Ishikawa (cell line): Measurements from ENCODE around the gene SLC35A5.

Experiments
- CEBPB ChIP-seq: IDR thresholded peaks from 2 replicates; pipeline ENCODE4 v1.6.1; 2012
- CREB1 ChIP-seq: IDR thresholded peaks from 2 replicates; pipeline ENCODE4 v1.6.1; 2012; ENCODE audit warnings: low read depth
- EGR1 ChIP-seq: IDR thresholded peaks from 2 replicates; pipeline ENCODE4 v1.6.1; 2012
- EP300 ChIP-seq: IDR thresholded peaks from 2 replicates; pipeline ENCODE4 v1.6.1; 2012; ENCODE audit warnings: borderline replicate concordance
- FOXM1 ChIP-seq: IDR thresholded peaks from 2 replicates; pipeline ENCODE4 v1.6.1; 2012; ENCODE audit warnings: low read depth, borderline replicate concordance
- NFIC ChIP-seq: IDR thresholded peaks from 2 replicates; pipeline ENCODE4 v1.6.1; 2012
- RAD21 ChIP-seq: IDR thresholded peaks from 2 replicates; pipeline ENCODE4 v1.6.1; 2012; ENCODE audit warnings: low read depth
- TAF1 ChIP-seq: IDR thresholded peaks from 2 replicates; pipeline ENCODE4 v1.6.1; 2012; ENCODE audit warnings: low read depth, mild to moderate bottlenecking
- TCF12 ChIP-seq: IDR thresholded peaks from 2 replicates; pipeline ENCODE4 v1.6.1; 2012; ENCODE audit warnings: low read depth
- TEAD4 ChIP-seq: IDR thresholded peaks from 2 replicates; pipeline ENCODE4 v1.6.1; 2012
- USF1 ChIP-seq: IDR thresholded peaks from 2 replicates; pipeline ENCODE4 v1.6.1; 2012
- YY1 ChIP-seq: IDR thresholded peaks from 2 replicates; pipeline ENCODE4 v1.6.1; 2012; ENCODE audit warnings: low read depth
- ZBTB7A ChIP-seq: IDR thresholded peaks from 2 replicates; pipeline ENCODE4 v1.6.1; 2012; ENCODE audit warnings: low read depth
- TF ChIP-seq, protein P1 (sequence below): IDR thresholded peaks from 2 replicates; pipeline ENCODE4 v1.6.1; 2012; ENCODE audit warnings: low read depth, mild to moderate bottlenecking
- TF ChIP-seq, protein P2 (sequence below): IDR thresholded peaks from 2 replicates; pipeline ENCODE4 v1.6.1; 2012

Gene SLC35A5

GRCh38 chr3:112561734-112562529, at the start of gene SLC35A5, which contains the start of gene ATG3:
SLC35A5 (plus strand) TSS chr3:112562045; CDS start chr3:112563404, 1,359 bp downstream.
ATG3 (minus strand) TSS chr3:112561962; CDS start chr3:112561528, 434 bp downstream.
- TF ChIP-seq CREB1 (peak; percentile 62), EGR1 (no peak), USF1 (peak; percentile 100), EP300 (no peak), CEBPB (peak; percentile 64), TEAD4 (no peak), FOXM1 (no peak), TCF12 (peak; percentile 45; the same call in 1 of the 2 replicates), TAF1 (peak; percentile 64)
- TF ChIP-seq, protein P1, sequence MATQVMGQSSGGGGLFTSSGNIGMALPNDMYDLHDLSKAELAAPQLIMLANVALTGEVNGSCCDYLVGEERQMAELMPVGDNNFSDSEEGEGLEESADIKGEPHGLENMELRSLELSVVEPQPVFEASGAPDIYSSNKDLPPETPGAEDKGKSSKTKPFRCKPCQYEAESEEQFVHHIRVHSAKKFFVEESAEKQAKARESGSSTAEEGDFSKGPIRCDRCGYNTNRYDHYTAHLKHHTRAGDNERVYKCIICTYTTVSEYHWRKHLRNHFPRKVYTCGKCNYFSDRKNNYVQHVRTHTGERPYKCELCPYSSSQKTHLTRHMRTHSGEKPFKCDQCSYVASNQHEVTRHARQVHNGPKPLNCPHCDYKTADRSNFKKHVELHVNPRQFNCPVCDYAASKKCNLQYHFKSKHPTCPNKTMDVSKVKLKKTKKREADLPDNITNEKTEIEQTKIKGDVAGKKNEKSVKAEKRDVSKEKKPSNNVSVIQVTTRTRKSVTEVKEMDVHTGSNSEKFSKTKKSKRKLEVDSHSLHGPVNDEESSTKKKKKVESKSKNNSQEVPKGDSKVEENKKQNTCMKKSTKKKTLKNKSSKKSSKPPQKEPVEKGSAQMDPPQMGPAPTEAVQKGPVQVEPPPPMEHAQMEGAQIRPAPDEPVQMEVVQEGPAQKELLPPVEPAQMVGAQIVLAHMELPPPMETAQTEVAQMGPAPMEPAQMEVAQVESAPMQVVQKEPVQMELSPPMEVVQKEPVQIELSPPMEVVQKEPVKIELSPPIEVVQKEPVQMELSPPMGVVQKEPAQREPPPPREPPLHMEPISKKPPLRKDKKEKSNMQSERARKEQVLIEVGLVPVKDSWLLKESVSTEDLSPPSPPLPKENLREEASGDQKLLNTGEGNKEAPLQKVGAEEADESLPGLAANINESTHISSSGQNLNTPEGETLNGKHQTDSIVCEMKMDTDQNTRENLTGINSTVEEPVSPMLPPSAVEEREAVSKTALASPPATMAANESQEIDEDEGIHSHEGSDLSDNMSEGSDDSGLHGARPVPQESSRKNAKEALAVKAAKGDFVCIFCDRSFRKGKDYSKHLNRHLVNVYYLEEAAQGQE: no peak
- TF ChIP-seq, protein P2, sequence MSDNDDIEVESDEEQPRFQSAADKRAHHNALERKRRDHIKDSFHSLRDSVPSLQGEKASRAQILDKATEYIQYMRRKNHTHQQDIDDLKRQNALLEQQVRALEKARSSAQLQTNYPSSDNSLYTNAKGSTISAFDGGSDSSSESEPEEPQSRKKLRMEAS: peak; percentile 80

DNA sequence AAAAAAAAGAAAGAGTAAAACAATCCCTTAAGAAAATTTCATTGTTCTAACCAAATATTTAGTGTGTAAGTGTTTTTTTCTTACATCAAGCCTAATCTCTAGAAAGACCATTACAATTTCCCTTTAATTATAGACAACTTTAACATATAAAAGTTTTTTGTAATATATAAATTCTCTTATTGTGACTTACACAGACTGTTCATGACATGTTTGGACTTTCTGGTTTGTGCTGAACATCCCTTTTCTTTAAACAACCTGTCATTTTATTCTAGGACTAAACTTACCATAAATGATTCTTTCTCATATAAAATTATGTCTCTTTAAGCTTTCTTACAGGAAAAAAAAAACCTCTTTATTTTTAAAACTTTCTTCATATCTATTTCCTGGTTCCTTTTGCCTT, 49.5 kb upstream of the SLC35A5 start:
- TF ChIP-seq TAF1: no peak
- no peak for TF ChIP-seq ZBTB7A
- no peak for TF ChIP-seq TEAD4
- TF ChIP-seq CEBPB: no peak
- no peak for TF ChIP-seq EGR1
- TF ChIP-seq EP300: no peak
- no peak for TF ChIP-seq CREB1
- TF ChIP-seq, protein P1: no peak
- no peak for TF ChIP-seq NFIC
- TF ChIP-seq TCF12: no peak
- TF ChIP-seq RAD21: no peak
- no peak for TF ChIP-seq USF1
- no peak for TF ChIP-seq YY1
- TF ChIP-seq, protein P2: no peak
- TF ChIP-seq FOXM1: no peak

- TF ChIP-seq FOXM1: no peak
- TF ChIP-seq CEBPB: no peak
- TF ChIP-seq EP300: no peak
- TF ChIP-seq NFIC: no peak
- TF ChIP-seq EGR1: no peak
- TF ChIP-seq CREB1: no peak
- no peak for TF ChIP-seq ZBTB7A
- TF ChIP-seq, protein P1: no peak
- TF ChIP-seq TAF1: no peak
- TF ChIP-seq, protein P2: no peak
- no peak for TF ChIP-seq TCF12
- no peak for TF ChIP-seq USF1
Measured at GRCh38 chr3:112514527-112515128, 47.2 kb upstream of the SLC35A5 start.
